MM.1S (cell line): ENCODE measurements around the gene KHK.

Experiments used
- CTCF ChIP-seq: fragments of 300-600 bp; sonication (generic); IDR thresholded peaks from 2 replicates; pipeline ENCODE4 v1.5.1; 2016; ENCODE audit warnings: antibody characterized with exemption, low read length, mixed read lengths
- EZH2phosphoT487 ChIP-seq: fragments of 300-600 bp; sonication (generic); IDR thresholded peaks from 2 replicates; pipeline ENCODE4 v1.6.1; 2018; ENCODE audit warnings: antibody characterized with exemption, low read length

- TF ChIP-seq CTCF (peak; percentile 35), EZH2phosphoT487 (no peak)
Measured at GRCh38 chr2:27050281-27050995, 36.1 kb upstream of the KHK start.
